Measurements from ENCODE around the gene UNC13C.

- no peak for TF ChIP-seq CTCF (conservative IDR thresholded peaks at IDR 0.05)
- TF ChIP-seq ZFX (IDR thresholded peaks at IDR 0.05) = no peak
These were observed 105.3 kb downstream of the UNC13C start for GRCh38 chr15:54083501-54083900.
